Neural cell (in vitro differentiated cells): ENCODE measurements around the gene XXYLT1.

ENCODE experiments used
- CTCF ChIP-seq: fragments of 450-650 bp; IDR thresholded peaks from 2 replicates; pipeline ENCODE4 v1.5.1; 2014; ENCODE audit warnings: antibody characterized with exemption, mild to moderate bottlenecking, moderate library complexity; ENCODE audit not compliant: poor library complexity, severe bottlenecking
- EZH2 ChIP-seq: fragments of 200-600, 300-800 bp; shearing (Covaris generic), sonication (generic); IDR thresholded peaks from 2 replicates; pipeline ENCODE4 v1.6.1; 2014; ENCODE audit warnings: antibody characterized with exemption, low read length, borderline replicate concordance, mild to moderate bottlenecking; ENCODE audit not compliant: insufficient read depth, poor library complexity, severe bottlenecking
- POLR2AphosphoS5 ChIP-seq: IDR thresholded peaks from 2 replicates; pipeline ENCODE4 v1.6.1; 2012
- RAD21 ChIP-seq: fragments of 450-650 bp; conservative IDR thresholded peaks from 2 replicates; pipeline ENCODE4 v1.6.1; 2014; ENCODE audit warnings: antibody characterized with exemption, mild to moderate bottlenecking, moderate library complexity
- TAF1 ChIP-seq: IDR thresholded peaks from 2 replicates; pipeline ENCODE4 v1.6.1; 2012; ENCODE audit warnings: low read depth

GRCh38 chr3:195267096-195267495, 3.9 kb downstream of the XXYLT1 start:
- TF ChIP-seq EZH2, result no peak
- TF ChIP-seq CTCF, result no peak
- no peak for TF ChIP-seq RAD21
- TF ChIP-seq TAF1, result no peak
- TF ChIP-seq POLR2AphosphoS5, result no peak
